ENCODE results near the gene SYP. TPM values are rescaled to one million over a fixed set of nuclear protein-coding genes. Genes with fewer than 3 reads are reported as not detected.
"Not testable (repeated sequence)": the region's sequence is repeated elsewhere in the genome, so short reads cannot be mapped to it uniquely, and the experiment has no call there.

The SYP gene
- total RNA-seq, 1 experiment from 2014 or later: 0.75 TPM

- H3K27me3 Mint-ChIP-seq (ENCODE audit: insufficient read depth, unreplicated experiment): no peaks in the 10 kb centered on the region
- no TSS peak for BruUV-seq (replicated peaks)
Measured at GRCh38 chrX:49155900-49156837, 43.8 kb downstream of the SYP start.

GRCh38 chrX:49155243-49155899, 44.6 kb downstream of the SYP start:
- peaks cover 8% of the 10 kb centered on the region for H3K9me3 Mint-ChIP-seq (ENCODE audit: unreplicated experiment)
- H3K27me3 Mint-ChIP-seq (ENCODE audit: insufficient read depth, unreplicated experiment): no peaks in the 10 kb centered on the region
- H3K36me3 Mint-ChIP-seq (ENCODE audit: insufficient read depth, unreplicated experiment): peaks cover 7% of the 10 kb centered on the region
- CTCF ChIA-PET: interaction anchor here (0.5 to 1.9 kb wide), 11 partner anchors 9 to 335 kb away, joined by 3 to 15 read pairs (median 4); partner anchors contain the start of gene WDR45
- H3K27ac Mint-ChIP-seq (ENCODE audit: low read depth, unreplicated experiment): peak overlapping the region; percentile 99
- peak overlapping the region; percentile 96 for H3K4me3 Mint-ChIP-seq (ENCODE audit: unreplicated experiment)
- POLR2A ChIA-PET: interaction anchor here (0.5 to 3.4 kb wide), 18 partner anchors 11 to 197 kb away, joined by 3 to 31 read pairs (median 4); partner anchors contain the start of genes GRIPAP1, PPP1R3F, SYP and WDR45
- H3K4me1 Mint-ChIP-seq (ENCODE audit: insufficient read depth, unreplicated experiment): peaks cover 7% of the 10 kb centered on the region
- no peak for TF ChIP-seq CTCF (IDR thresholded peaks at IDR 0.05; ENCODE audit: unreplicated experiment)
- DNase-seq (ENCODE audit: unreplicated experiment): peak; percentile 82
- BruUV-seq (replicated peaks): TSS peak; percentile 77
- intact Hi-C loops (cut with micrococcal nuclease): loop anchor here (5.0 kb wide), 1 partner anchor 33 kb away; the partner anchor contains the start of gene GPKOW

More at GRCh38 chrX:49155900-49156837, 43.8 kb downstream of the SYP start:
- H3K9me3 Mint-ChIP-seq (ENCODE audit: unreplicated experiment): peaks cover 2% of the 10 kb centered on the region
- peaks cover 7% of the 10 kb centered on the region for H3K4me1 Mint-ChIP-seq (ENCODE audit: insufficient read depth, unreplicated experiment)
- DNase-seq (ENCODE audit: unreplicated experiment): peak; percentile 91
- intact Hi-C loops (cut with micrococcal nuclease): loop anchor here (1.0 to 5.0 kb wide), 2 partner anchors 10 to 34 kb away; partner anchors contain the start of gene GPKOW
- peaks cover 7% of the 10 kb centered on the region for H3K36me3 Mint-ChIP-seq (ENCODE audit: insufficient read depth, unreplicated experiment)
- peak overlapping the region; percentile 96 for H3K4me3 Mint-ChIP-seq (ENCODE audit: unreplicated experiment)
- TF ChIP-seq CTCF (IDR thresholded peaks at IDR 0.05; ENCODE audit: unreplicated experiment): peak; percentile 46
- ChIA-PET POLR2A (interaction anchor here (0.5 to 3.4 kb wide), 11 partner anchors 10 to 198 kb away, joined by 3 to 31 read pairs (median 4); partner anchors contain the start of genes SYP and WDR45), CTCF (interaction anchor here (0.5 to 1.9 kb wide), 13 partner anchors 8 to 335 kb away, joined by 3 to 15 read pairs (median 4); partner anchors contain the start of gene WDR45)
- peak overlapping the region; percentile 99 for H3K27ac Mint-ChIP-seq (ENCODE audit: low read depth, unreplicated experiment)

- Mint-ChIP-seq H3K9me3 (ENCODE audit: unreplicated experiment) (peaks cover 8% of the 10 kb centered on the region), H3K27me3 (ENCODE audit: insufficient read depth, unreplicated experiment) (no peaks in the 10 kb centered on the region), H3K4me3 (ENCODE audit: unreplicated experiment) (no peak overlapping the region), H3K4me1 (ENCODE audit: insufficient read depth, unreplicated experiment) (peaks cover 7% of the 10 kb centered on the region), H3K27ac (ENCODE audit: low read depth, unreplicated experiment) (no peak overlapping the region), H3K36me3 (ENCODE audit: insufficient read depth, unreplicated experiment) (peaks cover 7% of the 10 kb centered on the region)
- intact Hi-C loops (cut with micrococcal nuclease): no loop called here
- BruUV-seq (replicated peaks): no TSS peak
- ChIA-PET POLR2A (interaction anchor here (3.4 kb wide), 1 partner anchor 13 kb away, joined by 31 read pairs; no protein-coding TSS in a partner anchor), CTCF (no interaction called here)
- DNase-seq (ENCODE audit: unreplicated experiment): no peak
- TF ChIP-seq CTCF (IDR thresholded peaks at IDR 0.05; ENCODE audit: unreplicated experiment): no peak
Measured at GRCh38 chrX:49153467-49153866, 46.5 kb downstream of the SYP start.

- CTCF ChIA-PET; intact Hi-C loops (cut with micrococcal nuclease); H3K4me3 Mint-ChIP-seq (ENCODE audit: unreplicated experiment); BruUV-seq (replicated peaks); H3K36me3 Mint-ChIP-seq (ENCODE audit: insufficient read depth, unreplicated experiment); H3K9me3 Mint-ChIP-seq (ENCODE audit: unreplicated experiment); H3K4me1 Mint-ChIP-seq (ENCODE audit: insufficient read depth, unreplicated experiment); H3K27ac Mint-ChIP-seq (ENCODE audit: low read depth, unreplicated experiment); DNase-seq (ENCODE audit: unreplicated experiment); H3K27me3 Mint-ChIP-seq (ENCODE audit: insufficient read depth, unreplicated experiment); POLR2A ChIA-PET: not testable (repeated sequence)
Measured at GRCh38 chrX:49149291-49149690, 50.7 kb downstream of the SYP start.

- H3K9me3 Mint-ChIP-seq (ENCODE audit: unreplicated experiment); H3K36me3 Mint-ChIP-seq (ENCODE audit: insufficient read depth, unreplicated experiment); H3K27me3 Mint-ChIP-seq (ENCODE audit: insufficient read depth, unreplicated experiment); DNase-seq (ENCODE audit: unreplicated experiment); POLR2A ChIA-PET; BruUV-seq (replicated peaks); intact Hi-C loops (cut with micrococcal nuclease); H3K4me3 Mint-ChIP-seq (ENCODE audit: unreplicated experiment); H3K4me1 Mint-ChIP-seq (ENCODE audit: insufficient read depth, unreplicated experiment): not testable (repeated sequence)
- CTCF ChIA-PET: interaction anchor here (0.7 kb wide), 1 partner anchor 1654 kb away, joined by 4 read pairs; no protein-coding TSS in a partner anchor
- peak overlapping the region; percentile 23 for H3K27ac Mint-ChIP-seq (ENCODE audit: low read depth, unreplicated experiment)
Measured at GRCh38 chrX:49148390-49149100, 51.4 kb downstream of the SYP start.

Measured in MCF 10A (cell line).